UCSD-AML1 (cell line): ENCODE measurements around the gene NOX5.

Source experiments
- DNase-seq: peaks from one replicate; lab custom pipeline; 2025; ENCODE audit not compliant: unreplicated experiment; lab: John Stamatoyannopoulos, UW

The NOX5 gene

GRCh38 chr15:69016021-69016595 is 1.6 kb downstream of the NOX5 start:
- DNase-seq = no peak

- no peak for DNase-seq
Observed at GRCh38 chr15:69017978-69018377, 3.5 kb downstream of the NOX5 start.

- no peak for DNase-seq
Observed at GRCh38 chr15:69018951-69019350, 4.5 kb downstream of the NOX5 start.

GRCh38 chr15:69021895-69022294 is 7.4 kb downstream of the NOX5 start:
- DNase-seq = no peak

GRCh38 chr15:69025320-69025719 is 10.8 kb downstream of the NOX5 start:
- no peak for DNase-seq

- no peak for DNase-seq
Observed at GRCh38 chr15:69026355-69026754, 11.9 kb downstream of the NOX5 start.

- DNase-seq = no peak
Observed at GRCh38 chr15:69027976-69028518, 13.6 kb downstream of the NOX5 start.

GRCh38 chr15:69031013-69032001 is 16.8 kb downstream of the NOX5 start:
- DNase-seq = peak; percentile 63

- DNase-seq = no peak
Observed at GRCh38 chr15:69032031-69032430, 17.5 kb downstream of the NOX5 start.

- DNase-seq = no peak
Observed at GRCh38 chr15:69032703-69033373, 18.3 kb downstream of the NOX5 start.

- DNase-seq = no peak
Observed at GRCh38 chr15:69034352-69034751, 19.9 kb downstream of the NOX5 start.

- DNase-seq = peak; percentile 22
Observed at GRCh38 chr15:69035205-69035917, 20.9 kb downstream of the NOX5 start.

GRCh38 chr15:69035918-69036258 is 21.4 kb downstream of the NOX5 start:
- no peak for DNase-seq

GRCh38 chr15:69036826-69037225 is 22.3 kb downstream of the NOX5 start:
- DNase-seq = no peak

- no peak for DNase-seq
Observed at GRCh38 chr15:69037482-69037881, 23.0 kb downstream of the NOX5 start.

GRCh38 chr15:69037977-69038376 is 23.5 kb downstream of the NOX5 start:
- DNase-seq = no peak

- DNase-seq = no peak
Observed at GRCh38 chr15:69038508-69038907, 24.0 kb downstream of the NOX5 start.

GRCh38 chr15:69039516-69040225 is 25.2 kb downstream of the NOX5 start:
- DNase-seq = no peak

GRCh38 chr15:69042531-69042930 is 28.0 kb downstream of the NOX5 start:
- DNase-seq = no peak

GRCh38 chr15:69045802-69046201 is 31.3 kb downstream of the NOX5 start:
- DNase-seq = no peak
